Thymus (tissue), 11 donors: ENCODE measurements around the gene CCSER1. TPM values are rescaled to one million over a fixed set of nuclear protein-coding genes. Genes with fewer than 3 reads are reported as not detected.

ENCODE experiments used
- DNase-seq, 9 donors: peaks; one replicate each; pipeline ENCODE4 v3.0.0-alpha.2; 2013; ENCODE audit warnings: low spot score in 9 of 9, low read depth in 6 of 9, missing footprints in 1 of 9
- H3K27ac ChIP-seq, 2 donors: one replicate each; pipeline ENCODE4 v1.5.1; 2013; ENCODE audit warnings: control low read depth in 1 of 2, low read depth in 1 of 2, low read length in 1 of 2, mild to moderate bottlenecking in 1 of 2, moderate library complexity in 1 of 2
- H3K27me3 ChIP-seq, 2 donors: one replicate each; pipeline ENCODE4 v1.5.1; 2013; ENCODE audit warnings: low read length in 1 of 2; ENCODE audit not compliant: control insufficient read depth in 2 of 2, insufficient read depth in 1 of 2
- H3K36me3 ChIP-seq, 2 donors: one replicate each; pipeline ENCODE4 v1.5.1; 2013; ENCODE audit warnings: low read length in 1 of 2, mild to moderate bottlenecking in 1 of 2, moderate library complexity in 1 of 2; ENCODE audit not compliant: control insufficient read depth in 2 of 2, insufficient read depth in 2 of 2
- H3K4me1 ChIP-seq, 2 donors: one replicate each; pipeline ENCODE4 v1.5.1; 2013; ENCODE audit warnings: low read length in 2 of 2; ENCODE audit not compliant: control insufficient read depth in 2 of 2, insufficient read depth in 2 of 2
- H3K4me3 ChIP-seq, 2 donors: one replicate each; pipeline ENCODE4 v1.5.1; 2013; ENCODE audit warnings: low read length in 2 of 2, control low read depth in 1 of 2, mild to moderate bottlenecking in 1 of 2
- H3K9me3 ChIP-seq, 2 donors: one replicate each; pipeline ENCODE4 v1.5.1; 2013; ENCODE audit warnings: low read length in 1 of 2, mild to moderate bottlenecking in 1 of 2; ENCODE audit not compliant: control insufficient read depth in 2 of 2, insufficient read depth in 1 of 2
- WGBS: extraction: QIAGEN DNeasy Blood & Tissue Kit; methylation state at CpG from one replicate; pipeline ENCODE4 v1.1.7; 2013; 5-methylcytosine and 5-hydroxymethylcytosine counted together
- polyA plus RNA-seq: library from polyadenylated mRNA; stranded (reverse); fragments of 200-250 nt; gene quantifications from one replicate; pipeline ENCODE4 v1.2.3, GENCODE V29; 2013
- total RNA-seq: library from RNA; stranded (reverse); fragments of 120-200 nt; gene quantifications from one replicate; pipeline ENCODE4 v1.2.4, GENCODE V29; 2013
- donor health status: healthy.

CCSER1 gene
- total and polyA plus RNA-seq, 2 donors = 2.0 to 8.7 TPM

DNA sequence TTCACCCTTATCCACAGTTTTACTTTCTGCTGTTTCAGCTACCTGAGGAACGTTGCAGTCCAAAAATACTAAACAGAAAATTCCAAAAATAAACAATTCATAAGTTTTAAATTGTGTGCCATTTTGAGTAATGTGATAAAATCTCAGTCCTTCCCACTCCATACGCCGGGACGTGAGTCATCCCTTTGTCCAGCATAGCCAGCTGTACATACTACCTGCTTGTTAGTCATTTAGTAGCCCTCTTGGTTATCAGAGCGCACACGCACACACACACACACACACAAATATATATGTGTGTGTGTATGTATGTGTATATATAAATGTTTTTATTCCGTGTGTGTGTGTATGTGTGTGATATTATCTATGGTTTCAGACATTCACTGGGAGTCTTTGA, 4.8 kb upstream of the CCSER1 start:
- H3K36me3 ChIP-seq = no peaks in the 10 kb centered on the region
- peaks cover 0 to 14% of the 10 kb centered on the region in 2 donors for H3K27me3 ChIP-seq
- H3K4me1 ChIP-seq = peaks cover 0 to 3% of the 10 kb centered on the region in 2 donors
- DNase-seq = no peak
- 88% methylated on average over 7 of the region's 7 CpGs for WGBS
- no peak overlapping the region for H3K4me3 ChIP-seq
- H3K9me3 ChIP-seq = no peaks in the 10 kb centered on the region
- H3K27ac ChIP-seq = no peak overlapping the region

DNA sequence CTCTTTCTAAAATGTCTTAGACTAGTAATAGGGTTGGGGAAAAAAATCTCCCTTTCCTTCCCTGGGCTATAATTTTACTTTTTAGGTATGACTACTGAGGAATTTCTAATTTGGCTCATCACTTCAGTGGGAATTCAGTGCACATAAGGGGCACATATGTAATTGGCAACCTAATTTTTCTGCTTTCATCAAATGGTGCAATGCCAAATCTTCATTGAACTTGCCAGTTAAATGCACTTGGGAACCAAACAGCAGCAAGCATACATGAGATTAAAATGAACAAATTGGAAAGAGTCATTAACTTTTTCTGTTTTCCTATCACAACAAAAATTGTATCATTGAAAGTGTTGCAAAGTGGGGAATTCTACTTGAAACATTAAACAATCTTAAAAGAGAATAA, 2.9 kb upstream of the CCSER1 start:
- H3K4me1 ChIP-seq = peaks cover 0 to 3% of the 10 kb centered on the region in 2 donors
- H3K4me3 ChIP-seq = no peak overlapping the region
- H3K36me3 ChIP-seq = no peaks in the 10 kb centered on the region
- peaks cover 0 to 1% of the 10 kb centered on the region in 2 donors for H3K9me3 ChIP-seq
- DNase-seq = no peak
- H3K27ac ChIP-seq = no peak overlapping the region
- H3K27me3 ChIP-seq = peaks cover 5 to 30% of the 10 kb centered on the region in 2 donors

DNA sequence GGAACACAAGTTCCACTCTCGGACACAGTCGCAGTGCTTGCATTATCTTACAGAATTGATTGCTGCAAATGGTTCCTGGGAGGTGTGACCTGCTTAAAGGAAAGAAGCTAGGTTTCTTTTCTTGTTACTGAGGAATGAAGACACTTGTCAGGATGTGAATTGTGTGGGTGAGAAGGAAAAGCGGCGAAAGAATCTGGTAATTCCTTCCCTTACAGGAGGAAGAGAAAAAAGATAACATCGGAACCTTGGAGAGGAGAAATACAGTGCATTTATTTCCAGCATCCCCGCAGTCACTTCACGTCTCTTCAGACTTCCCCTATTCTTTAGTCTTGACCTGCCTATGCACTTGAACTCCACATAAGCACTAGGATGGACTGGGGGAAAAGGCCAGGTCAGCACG, 389 bp upstream of the CCSER1 start:
- DNase-seq = peak in 1 of 9 donors; percentile 1
- peaks cover 0 to 1% of the 10 kb centered on the region in 2 donors for H3K9me3 ChIP-seq
- 6% methylated on average over 8 of the region's 8 CpGs for WGBS
- no peak overlapping the region for H3K27ac ChIP-seq
- H3K4me3 ChIP-seq = peak overlapping the region; percentile 40 to 57
- peaks cover 0 to 3% of the 10 kb centered on the region in 2 donors for H3K4me1 ChIP-seq
- peaks cover 5 to 30% of the 10 kb centered on the region in 2 donors for H3K27me3 ChIP-seq
- no peaks in the 10 kb centered on the region for H3K36me3 ChIP-seq

DNA sequence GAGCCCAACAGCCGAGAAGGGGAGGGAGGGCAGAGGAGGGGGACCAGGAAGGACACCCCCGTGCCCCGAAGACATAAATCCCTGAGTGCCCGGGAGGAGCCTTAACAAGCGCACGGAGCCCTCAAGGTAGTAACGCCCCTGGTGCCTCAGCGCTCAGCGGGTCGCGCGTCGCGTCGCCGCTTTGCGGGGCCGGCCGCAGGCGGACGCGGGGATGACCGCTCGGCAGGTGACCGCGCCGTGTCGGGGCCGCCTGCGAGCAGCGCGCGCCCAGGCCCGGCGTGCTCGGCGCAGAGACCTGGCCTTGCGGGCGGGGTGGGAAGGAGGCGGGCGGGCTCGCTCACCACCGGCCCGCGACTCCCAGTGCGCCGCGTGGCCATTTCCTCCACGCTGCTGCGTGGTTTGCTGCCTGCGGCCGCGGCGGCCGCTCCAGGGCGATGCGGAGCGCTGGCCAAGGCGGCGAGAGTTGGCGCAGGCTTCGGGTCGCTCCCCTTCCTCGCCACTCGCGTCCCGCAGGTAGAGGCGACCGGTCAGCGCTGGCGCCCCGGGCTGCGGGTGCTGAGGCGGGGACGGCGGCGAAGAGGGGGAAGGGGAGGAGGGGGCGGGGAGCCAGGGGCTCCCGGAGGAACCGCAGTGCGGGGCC, 632 bp downstream of the CCSER1 start:
- peak in 1 of 9 donors; percentile 1 for DNase-seq
- WGBS = under 1% methylated on average over 81 of the region's 81 CpGs

GRCh38 chr4:90128961-90129495, 1.8 kb downstream of the CCSER1 start:
- peak in 1 of 9 donors; percentile 2 for DNase-seq
- Histone ChIP-seq H3K27ac (peak overlapping the region in 1 of 2 donors; percentile 33), H3K36me3 (no peaks in the 10 kb centered on the region), H3K27me3 (peaks cover 5 to 30% of the 10 kb centered on the region in 2 donors), H3K4me1 (peaks cover 0 to 3% of the 10 kb centered on the region in 2 donors), H3K9me3 (peaks cover 0 to 1% of the 10 kb centered on the region in 2 donors), H3K4me3 (peak overlapping the region; percentile 41 to 57)
- WGBS = 33% methylated on average over 4 of the region's 4 CpGs

More for the DNA sequence above, 632 bp downstream of the CCSER1 start:
- Histone ChIP-seq H3K36me3 (no peaks in the 10 kb centered on the region), H3K27me3 (peaks cover 5 to 30% of the 10 kb centered on the region in 2 donors), H3K27ac (peak overlapping the region; percentile 10 to 33), H3K4me1 (peaks cover 0 to 3% of the 10 kb centered on the region in 2 donors), H3K9me3 (peaks cover 0 to 1% of the 10 kb centered on the region in 2 donors), H3K4me3 (peak overlapping the region; percentile 41 to 57)

DNA sequence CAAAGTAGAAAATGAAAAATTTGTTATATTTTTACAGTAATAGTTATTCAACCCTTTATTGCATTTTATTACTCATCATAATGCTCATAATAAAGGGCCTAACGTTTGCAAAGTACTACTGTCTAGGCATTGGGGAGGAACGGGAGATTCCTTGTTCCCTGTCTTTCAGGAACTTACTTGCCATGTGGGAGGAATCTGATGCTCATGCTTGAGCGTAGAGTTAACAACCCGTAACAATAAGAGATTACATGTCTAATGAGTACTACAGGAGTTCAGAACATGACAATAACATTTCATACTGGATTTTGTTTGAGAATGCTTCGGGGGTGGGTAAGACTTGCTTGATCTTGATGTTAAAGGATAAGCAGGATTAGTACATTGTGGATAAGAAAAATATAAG, 2.9 kb downstream of the CCSER1 start:
- peaks cover 0 to 1% of the 10 kb centered on the region in 2 donors for H3K9me3 ChIP-seq
- H3K36me3 ChIP-seq = no peaks in the 10 kb centered on the region
- peaks cover 0 to 3% of the 10 kb centered on the region in 2 donors for H3K4me1 ChIP-seq
- DNase-seq = no peak
- no peak overlapping the region for H3K27ac ChIP-seq
- peaks cover 5 to 30% of the 10 kb centered on the region in 2 donors for H3K27me3 ChIP-seq
- WGBS = 96% methylated on average over 5 of the region's 5 CpGs
- H3K4me3 ChIP-seq = no peak overlapping the region

GRCh38 chr4:90137555-90137954, 10.4 kb downstream of the CCSER1 start:
- Histone ChIP-seq H3K27me3 (no peaks in the 10 kb centered on the region), H3K4me1 (no peaks in the 10 kb centered on the region), H3K4me3 (no peak overlapping the region), H3K27ac (no peak overlapping the region), H3K36me3 (no peaks in the 10 kb centered on the region), H3K9me3 (no peaks in the 10 kb centered on the region)
- WGBS = 85% methylated on average over 4 of the region's 4 CpGs
- DNase-seq = no peak

GRCh38 chr4:90142081-90142480, 14.9 kb downstream of the CCSER1 start:
- Histone ChIP-seq H3K36me3 (no peaks in the 10 kb centered on the region), H3K27me3 (no peaks in the 10 kb centered on the region), H3K27ac (no peak overlapping the region), H3K4me3 (no peak overlapping the region), H3K9me3 (no peaks in the 10 kb centered on the region), H3K4me1 (no peaks in the 10 kb centered on the region)
- DNase-seq = no peak
- WGBS = 86% methylated on average over 1 of the region's 1 CpG

DNA sequence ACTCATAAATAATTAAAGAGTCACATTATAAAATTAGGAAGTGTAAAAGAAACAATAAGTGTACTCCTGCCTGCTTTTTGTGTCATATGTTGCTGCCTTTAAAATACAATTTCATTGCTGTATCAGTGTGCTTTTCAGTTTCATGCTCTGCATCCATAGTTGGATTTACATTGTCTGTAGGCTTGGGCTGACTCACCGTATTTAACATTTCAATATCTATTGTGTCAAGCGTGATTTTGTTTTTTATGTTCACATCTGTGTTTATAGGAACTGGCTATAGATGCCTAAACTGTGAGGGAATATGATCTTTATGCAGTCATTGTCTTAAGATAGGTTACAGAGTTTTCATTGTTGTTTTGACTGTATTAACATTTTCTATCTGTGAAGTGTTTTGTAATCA, 18.1 kb downstream of the CCSER1 start:
- H3K4me1 ChIP-seq = no peaks in the 10 kb centered on the region
- H3K27me3 ChIP-seq = no peaks in the 10 kb centered on the region
- no peak overlapping the region for H3K27ac ChIP-seq
- DNase-seq = no peak
- H3K4me3 ChIP-seq = no peak overlapping the region
- 96% methylated on average over 2 of the region's 2 CpGs for WGBS
- H3K36me3 ChIP-seq = no peaks in the 10 kb centered on the region
- no peaks in the 10 kb centered on the region for H3K9me3 ChIP-seq
